Activated CD4-positive, alpha-beta T cell treated with anti-CD3 and anti-CD28 coated beads, Interleukin-2, amount 50 U/mL, for 1 hour (primary cell): ENCODE data around the gene SMIM28.
"Not testable (repeated sequence)": the region's sequence is repeated elsewhere in the genome, so short reads cannot be mapped to it uniquely, and the experiment has no call there.

ENCODE experiments used
- DNase-seq: peaks from one replicate; pipeline ENCODE4 v3.0.0-alpha.2; 2020

The SMIM28 gene

GRCh38 chr6:138410048-138410735, 32.5 kb downstream of the SMIM28 start:
- no peak for DNase-seq

DNA sequence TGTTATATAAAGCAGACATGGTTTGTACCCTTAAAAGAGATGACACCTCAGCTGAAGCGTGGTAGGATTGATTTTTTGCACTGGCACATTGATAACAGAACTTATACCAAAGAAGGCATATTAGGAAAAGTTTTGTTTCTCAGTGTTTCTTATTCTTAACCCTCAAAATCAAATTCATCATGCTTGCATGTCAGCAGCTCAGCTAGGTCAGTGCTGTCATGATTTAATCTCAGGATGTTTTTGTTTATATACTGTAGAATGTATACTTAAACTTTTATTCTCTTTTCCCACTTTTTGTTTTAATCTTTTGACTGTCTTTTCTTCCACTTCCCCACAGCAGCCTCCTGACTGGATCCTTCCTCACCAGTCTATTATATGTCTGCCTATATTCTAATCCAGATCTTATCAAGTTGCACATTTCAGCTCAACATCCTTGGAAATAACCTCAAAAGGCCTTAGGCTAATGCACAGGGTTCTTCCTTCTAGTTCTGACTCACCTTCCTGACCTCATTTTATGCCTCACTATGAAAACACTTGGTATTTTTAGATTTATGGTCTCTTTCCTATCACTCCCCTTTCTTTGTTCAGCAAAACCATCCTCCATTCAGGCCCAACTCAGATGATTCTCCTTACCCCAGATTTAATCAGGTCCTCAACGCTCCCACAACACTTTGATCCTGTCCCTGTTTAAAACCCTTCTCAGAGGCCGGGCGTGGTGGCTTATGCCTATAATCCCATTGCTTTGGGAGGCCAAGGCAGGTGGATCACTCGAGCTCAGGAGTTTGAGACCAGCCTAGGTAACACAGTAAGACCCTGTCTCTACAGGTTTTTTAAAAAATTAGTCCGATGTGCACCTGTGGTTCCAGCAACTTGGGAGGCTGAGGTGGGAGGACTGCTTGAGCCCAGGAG, 33.5 kb downstream of the SMIM28 start:
- no peak for DNase-seq

- DNase-seq, result no peak
These were observed 37.4 kb downstream of the SMIM28 start for GRCh38 chr6:138415125-138415524.

DNA sequence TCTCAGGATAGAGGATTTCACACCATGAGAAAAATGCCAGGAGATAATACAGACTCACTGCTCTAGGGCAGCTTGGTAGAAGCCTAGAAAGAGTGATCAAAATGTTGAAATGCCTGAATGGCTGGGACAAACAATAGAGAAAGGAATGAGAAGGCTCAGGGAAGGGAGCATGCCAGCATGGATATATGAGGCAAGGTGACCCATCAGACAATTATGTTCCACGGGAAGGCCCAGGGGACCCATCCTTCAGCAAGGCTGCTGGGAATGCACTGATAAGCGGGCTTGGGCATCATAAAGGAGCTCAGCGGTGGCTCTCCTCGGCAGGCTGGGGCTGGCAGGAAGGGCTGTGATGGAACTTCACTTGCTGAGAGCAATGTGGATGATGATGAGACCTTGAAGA, 38.5 kb downstream of the SMIM28 start:
- DNase-seq, result no peak

DNA sequence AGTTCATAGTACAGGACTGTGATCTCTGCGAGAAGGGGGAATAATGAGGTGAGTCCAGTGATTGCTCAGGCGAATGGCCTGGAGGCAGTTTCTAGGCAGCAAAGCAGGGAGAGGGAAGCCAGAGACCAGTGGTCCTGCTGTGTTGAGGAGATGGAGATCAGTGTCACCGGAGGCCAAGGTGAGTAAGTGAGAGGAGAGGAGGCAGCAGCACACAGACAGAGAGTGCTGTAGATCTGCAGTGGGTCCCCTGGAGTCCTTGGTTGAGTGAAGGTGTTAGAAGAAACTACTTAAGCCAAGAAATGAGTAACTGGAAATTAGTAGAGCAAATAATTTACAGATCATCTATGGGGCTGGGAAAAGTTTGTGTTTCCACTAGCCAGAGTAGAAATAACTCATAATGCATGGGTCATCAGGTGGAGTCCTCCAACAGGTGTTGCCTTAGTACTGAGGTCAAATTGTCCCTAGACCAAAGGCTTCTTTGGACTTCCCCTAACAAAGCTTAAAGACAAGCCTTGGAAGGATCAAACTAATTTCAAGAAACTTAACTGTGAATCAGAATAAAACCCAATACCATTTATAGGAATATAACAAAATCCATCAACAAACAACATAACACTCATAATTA, 39.9 kb downstream of the SMIM28 start:
- no peak for DNase-seq

- no peak for DNase-seq
These were observed 40.5 kb downstream of the SMIM28 start for GRCh38 chr6:138418118-138418742.

- no peak for DNase-seq
These were observed 42.1 kb downstream of the SMIM28 start for GRCh38 chr6:138419766-138420165.

GRCh38 chr6:138420356-138420755, 42.7 kb downstream of the SMIM28 start:
- no peak for DNase-seq

DNA sequence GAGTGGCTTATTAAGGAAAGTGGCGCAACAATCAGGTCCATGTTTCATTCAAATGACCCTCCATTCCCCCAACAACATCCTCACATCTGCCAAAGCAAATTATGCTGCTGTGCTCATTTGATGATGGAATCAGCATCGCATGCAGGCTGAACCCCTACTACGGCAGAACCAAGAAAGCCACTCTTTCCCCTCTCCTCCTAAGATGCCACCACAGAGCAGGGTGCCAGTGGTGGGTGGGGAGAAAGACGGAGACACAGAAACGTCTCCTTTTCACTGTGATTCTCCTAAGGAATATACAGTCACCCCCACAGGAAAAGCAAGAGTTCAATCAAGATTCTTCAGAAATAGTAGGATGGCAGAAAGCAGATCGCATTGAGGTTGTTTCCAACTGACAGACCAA, 43.4 kb downstream of the SMIM28 start:
- DNase-seq, result no peak

DNA sequence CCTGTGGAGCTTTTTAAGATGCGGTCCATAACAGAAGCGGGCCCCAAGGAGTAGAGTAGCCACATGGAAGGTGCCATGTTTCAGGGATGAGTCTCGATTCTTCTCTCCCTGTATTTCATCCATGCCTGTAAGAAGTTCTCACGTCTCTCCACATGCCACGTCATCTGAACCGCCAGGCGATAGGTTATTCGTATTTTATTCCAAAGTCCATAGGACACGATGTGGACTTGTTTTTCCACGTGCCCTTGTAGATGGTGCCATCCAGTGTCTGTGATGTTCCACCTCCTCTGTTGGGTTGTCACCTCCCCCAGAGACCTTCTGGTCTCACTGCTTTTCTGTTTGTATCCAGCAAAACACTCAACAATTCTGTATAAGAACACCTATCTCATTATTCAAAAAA, 43.9 kb downstream of the SMIM28 start:
- no peak for DNase-seq

GRCh38 chr6:138422861-138423260, 45.2 kb downstream of the SMIM28 start:
- no peak for DNase-seq

DNA sequence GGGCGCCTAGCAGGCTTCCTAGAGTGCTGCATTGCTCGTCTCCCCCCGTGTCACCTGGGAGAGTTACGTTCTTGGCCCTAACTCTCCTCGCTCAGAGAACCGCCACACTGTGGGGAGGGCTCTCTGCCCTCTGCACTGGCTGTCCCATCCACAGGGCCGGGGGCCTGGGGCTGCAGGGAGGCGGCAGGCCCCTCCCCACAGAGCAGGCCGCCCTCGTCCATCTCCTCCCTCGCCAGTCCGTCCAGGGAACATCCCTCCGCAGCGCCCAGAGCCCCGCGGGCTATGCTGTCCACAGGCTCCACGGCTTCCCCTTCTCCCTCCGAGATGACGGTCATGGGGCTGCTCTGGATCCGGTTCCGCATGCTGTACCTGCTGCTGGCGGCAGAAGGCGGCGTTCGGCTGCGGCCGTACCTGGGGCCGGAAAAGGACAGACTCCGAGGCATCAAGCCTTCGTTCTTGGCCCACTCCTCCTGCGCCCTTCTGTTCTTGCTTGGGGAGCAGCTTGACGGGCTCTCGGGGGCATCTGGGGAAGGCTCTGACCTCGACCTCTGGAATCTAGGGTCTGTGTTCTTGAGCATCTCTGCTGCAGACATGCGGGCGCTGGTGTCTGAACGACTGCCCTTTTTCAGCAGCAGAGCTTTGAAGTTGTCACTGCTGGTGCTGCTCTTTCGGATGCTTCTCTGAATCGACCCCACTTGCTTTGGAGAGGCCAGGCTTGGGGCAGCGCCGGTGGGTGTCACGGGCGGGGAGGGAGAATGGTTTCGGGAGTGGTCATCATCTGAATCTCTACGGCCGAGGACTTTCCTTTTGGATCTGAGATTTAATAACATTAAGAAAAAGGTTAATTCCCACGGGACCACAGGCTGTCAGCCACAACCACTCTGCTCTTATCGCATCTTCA, 46.5 kb downstream of the SMIM28 start:
- DNase-seq, result no peak

- DNase-seq, result not testable (repeated sequence)
These were observed 47.6 kb downstream of the SMIM28 start for GRCh38 chr6:138425256-138425655.

GRCh38 chr6:138426500-138427123, 48.9 kb downstream of the SMIM28 start:
- DNase-seq, result no peak

DNA sequence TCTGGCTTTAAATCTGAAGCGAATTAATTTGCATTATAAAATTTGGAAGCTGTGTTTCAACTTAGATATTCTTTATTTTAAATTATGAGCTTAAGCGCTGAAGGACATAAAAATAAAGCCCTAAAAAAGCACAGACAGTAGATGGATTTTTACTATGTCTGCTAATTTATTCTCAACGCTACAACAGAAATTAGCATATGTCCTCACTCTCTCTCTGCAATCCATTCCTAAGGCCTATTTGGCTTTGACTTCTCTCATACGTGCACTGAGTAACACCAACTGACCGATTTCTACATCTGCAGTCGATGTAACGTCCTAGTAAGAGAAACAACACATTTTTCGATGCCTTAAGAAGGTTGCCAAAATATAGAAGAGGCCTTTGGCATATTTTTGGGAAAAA, 50.0 kb downstream of the SMIM28 start:
- DNase-seq, result no peak

DNA sequence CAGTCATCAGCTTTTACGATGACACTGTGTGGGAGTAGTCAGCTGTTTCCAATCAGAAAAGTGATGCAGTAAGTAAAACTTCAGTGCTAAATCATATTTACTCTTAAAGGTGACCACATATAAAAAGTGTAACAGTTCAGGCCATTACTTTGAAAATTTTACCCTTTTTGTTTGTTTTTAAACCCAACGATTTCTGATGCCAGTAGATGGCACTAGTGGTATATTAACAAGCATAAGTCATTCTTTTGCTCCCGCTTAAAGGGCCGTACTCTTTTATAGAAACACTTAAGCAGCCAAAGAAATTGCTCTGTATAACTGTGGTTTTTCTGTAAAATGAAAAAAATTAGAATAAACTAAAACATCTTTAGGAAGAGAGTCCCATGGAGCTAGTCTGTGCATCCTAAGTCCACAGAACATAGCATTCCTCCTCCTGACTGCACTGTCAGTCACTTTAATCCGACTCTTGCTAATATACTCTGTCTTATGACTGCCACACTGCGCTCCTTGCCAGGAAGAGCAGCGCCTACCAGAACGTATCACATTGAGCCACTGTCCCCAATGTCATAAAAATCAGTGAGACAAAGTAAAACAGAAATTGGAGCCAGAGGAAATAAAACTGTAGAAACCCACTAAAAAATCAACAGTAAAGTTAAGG, 51.4 kb downstream of the SMIM28 start:
- DNase-seq, result no peak

DNA sequence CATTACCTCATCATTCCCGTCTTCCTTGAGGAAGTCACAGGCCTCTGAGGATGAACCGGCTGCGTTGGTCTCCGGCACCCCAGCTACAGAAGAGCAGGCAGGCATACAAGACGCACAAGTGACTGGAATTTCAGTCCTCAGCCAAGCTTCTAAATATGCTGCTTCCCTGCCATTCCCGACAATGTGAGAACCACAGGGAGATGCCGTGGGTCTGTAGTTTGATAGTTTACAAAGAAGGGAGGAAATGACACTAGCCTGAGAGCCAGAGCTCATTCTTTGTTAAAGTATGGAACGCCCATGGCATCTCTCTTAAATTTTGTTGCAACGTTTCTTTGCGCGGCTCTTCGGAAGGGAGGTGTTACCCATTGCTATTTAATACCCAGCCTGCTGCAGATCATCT, 52.1 kb downstream of the SMIM28 start:
- DNase-seq, result no peak

DNA sequence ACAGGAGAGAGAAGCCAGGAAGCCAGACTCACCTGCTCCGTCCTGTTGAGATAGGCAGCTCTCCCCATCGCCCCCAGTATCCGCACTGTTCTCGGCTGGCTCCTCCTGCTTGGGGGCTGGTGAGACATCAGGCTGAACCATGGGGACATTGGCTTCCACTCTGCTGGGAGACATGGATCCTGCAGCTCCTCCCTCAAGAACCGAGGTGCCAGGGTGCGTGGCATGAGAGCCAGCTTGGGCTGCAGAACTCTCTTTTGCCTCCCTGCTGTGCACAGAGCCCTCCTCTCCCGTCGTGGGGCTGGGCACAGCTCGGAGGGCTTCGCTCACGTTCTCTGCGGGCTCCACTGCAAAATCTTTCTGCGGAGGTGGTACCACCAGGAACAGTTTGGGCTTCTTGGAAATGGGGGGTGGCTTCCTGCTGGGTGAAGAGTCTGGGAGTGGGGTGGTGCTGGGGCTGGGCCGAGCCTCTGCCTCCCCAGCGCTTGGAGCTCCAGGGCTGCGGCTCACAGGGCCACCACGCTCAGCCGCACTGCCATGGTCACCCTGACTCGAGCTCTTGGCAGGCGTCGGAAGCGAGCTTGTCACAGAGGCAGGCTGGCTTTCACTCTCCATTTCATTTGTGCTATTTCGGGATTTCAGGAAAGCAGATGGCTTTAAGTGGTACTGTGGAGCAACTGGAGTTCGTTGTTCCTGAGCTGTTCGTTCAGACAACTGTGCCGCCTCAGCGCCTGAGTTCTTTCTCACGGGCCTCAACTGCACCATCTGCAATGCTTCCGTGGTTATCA, 52.8 kb downstream of the SMIM28 start:
- DNase-seq, result no peak

- no peak for DNase-seq
These were observed 53.8 kb downstream of the SMIM28 start for GRCh38 chr6:138431256-138432062.

DNA sequence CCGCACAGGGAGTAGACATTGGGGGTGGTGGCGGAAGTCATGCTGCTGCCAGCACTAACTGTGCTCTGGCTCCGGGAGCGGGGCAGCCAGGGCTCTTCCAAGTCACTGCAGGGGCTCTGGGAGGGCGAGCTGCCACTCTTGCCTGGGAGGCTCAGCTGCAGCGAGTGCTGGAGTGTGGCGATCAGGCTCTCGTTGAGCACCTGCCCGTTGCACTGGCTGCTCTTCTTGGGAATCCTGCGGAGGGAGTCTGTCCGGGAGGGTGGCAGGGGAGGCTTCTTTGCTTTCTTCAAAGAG, 54.3 kb downstream of the SMIM28 start:
- no peak for DNase-seq
